Astrocyte (in vitro differentiated cells and primary cell): ENCODE results near the gene ADGRG7.
"Not testable (repeated sequence)": the region's sequence is repeated elsewhere in the genome, so short reads cannot be mapped to it uniquely, and the experiment has no call there.

Source experiments
- EZH2 ChIP-seq: IDR thresholded peaks from 2 replicates; pipeline ENCODE4 v1.6.1; 2012; ENCODE audit warnings: mild to moderate bottlenecking, low read length, inconsistent platforms; ENCODE audit not compliant: insufficient read depth
- TF ChIP-seq, protein P1 (sequence below): IDR thresholded peaks from 2 replicates; pipeline ENCODE4 v1.5.1; 2011; ENCODE audit warnings: low read depth, mild to moderate bottlenecking, inconsistent platforms, low read length, moderate library complexity; ENCODE audit not compliant: insufficient read depth

DNA sequence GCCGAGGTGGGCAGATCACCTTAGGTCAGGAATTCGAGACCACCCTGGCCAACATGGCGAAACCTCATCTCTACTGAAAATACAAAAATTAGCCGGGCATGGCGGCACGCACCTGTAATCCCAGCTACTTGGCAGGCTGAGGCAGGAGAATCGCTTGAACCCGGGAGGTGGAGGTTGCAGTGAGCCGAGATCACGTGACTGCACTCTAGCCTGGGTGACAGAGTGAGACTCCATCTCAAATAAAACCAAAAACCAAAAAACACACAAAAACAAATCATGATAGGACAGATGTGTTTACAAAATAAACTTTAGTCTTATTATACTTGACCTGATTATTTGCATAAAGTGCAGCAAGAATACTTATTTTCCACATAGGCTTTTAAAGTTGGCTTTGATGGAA, 27.2 kb upstream of the ADGRG7 start:
- TF ChIP-seq, protein P1, sequence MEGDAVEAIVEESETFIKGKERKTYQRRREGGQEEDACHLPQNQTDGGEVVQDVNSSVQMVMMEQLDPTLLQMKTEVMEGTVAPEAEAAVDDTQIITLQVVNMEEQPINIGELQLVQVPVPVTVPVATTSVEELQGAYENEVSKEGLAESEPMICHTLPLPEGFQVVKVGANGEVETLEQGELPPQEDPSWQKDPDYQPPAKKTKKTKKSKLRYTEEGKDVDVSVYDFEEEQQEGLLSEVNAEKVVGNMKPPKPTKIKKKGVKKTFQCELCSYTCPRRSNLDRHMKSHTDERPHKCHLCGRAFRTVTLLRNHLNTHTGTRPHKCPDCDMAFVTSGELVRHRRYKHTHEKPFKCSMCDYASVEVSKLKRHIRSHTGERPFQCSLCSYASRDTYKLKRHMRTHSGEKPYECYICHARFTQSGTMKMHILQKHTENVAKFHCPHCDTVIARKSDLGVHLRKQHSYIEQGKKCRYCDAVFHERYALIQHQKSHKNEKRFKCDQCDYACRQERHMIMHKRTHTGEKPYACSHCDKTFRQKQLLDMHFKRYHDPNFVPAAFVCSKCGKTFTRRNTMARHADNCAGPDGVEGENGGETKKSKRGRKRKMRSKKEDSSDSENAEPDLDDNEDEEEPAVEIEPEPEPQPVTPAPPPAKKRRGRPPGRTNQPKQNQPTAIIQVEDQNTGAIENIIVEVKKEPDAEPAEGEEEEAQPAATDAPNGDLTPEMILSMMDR, result not testable (repeated sequence)
- not testable (repeated sequence) for TF ChIP-seq EZH2
